Measurements from ENCODE around the gene MAP3K7CL. TPM values are rescaled to one million over a fixed set of nuclear protein-coding genes. Genes with fewer than 3 reads are reported as not detected.

The MAP3K7CL gene
- total and polyA plus RNA-seq, 4 donors: 1.4 to 3.5 (median 3.1) TPM

DNA sequence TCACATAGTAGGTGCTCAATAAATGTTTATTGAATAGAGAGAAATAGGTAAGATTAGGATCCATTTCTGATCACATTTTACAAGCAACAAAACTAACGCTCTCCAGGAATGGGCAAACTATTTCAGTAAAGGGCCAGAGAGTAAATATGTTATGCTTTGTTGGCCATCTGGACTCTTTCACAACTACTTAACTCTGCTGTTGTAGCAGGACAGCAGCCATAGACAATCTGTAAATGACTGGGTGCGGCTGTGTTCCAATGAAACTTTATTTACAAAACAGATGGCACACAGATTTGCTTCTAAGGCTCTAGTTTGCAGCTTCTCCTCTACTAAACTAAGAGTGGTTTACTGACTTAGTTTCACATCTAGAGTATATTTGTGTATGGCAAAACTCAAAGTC lies 85.3 kb downstream of the MAP3K7CL start:
- Histone ChIP-seq H3K4me1 (ENCODE audit: control insufficient read depth in 4 of 4, insufficient read depth in 4 of 4, low read length in 3 of 4) (peaks cover 0 to 2% (median 1%) of the 10 kb centered on the region in 4 donors), H3K27ac (ENCODE audit: low read depth in 1 of 2, low read length in 2 of 2) (peak overlapping the region in 1 of 2 donors; percentile 39), H3K9ac (ENCODE audit: low read depth in 1 of 2, low read length in 2 of 2) (no peak overlapping the region), H3K36me3 (ENCODE audit: control insufficient read depth in 4 of 4, insufficient read depth in 3 of 4, low read depth in 1 of 4, low read length in 3 of 4) (no peaks in the 10 kb centered on the region), H3K27me3 (ENCODE audit: control insufficient read depth in 4 of 4, insufficient read depth in 4 of 4, low read length in 3 of 4) (no peaks in the 10 kb centered on the region), H3K4me3 (ENCODE audit: low read depth in 1 of 3, low read length in 3 of 3) (no peak overlapping the region), H3K9me3 (ENCODE audit: control insufficient read depth in 4 of 4, low read length in 3 of 4) (no peaks in the 10 kb centered on the region)
- WGBS: 30% methylated on average over 2 of the region's 2 CpGs
- DNase-seq (ENCODE audit: low spot score): no peak
- TF ChIP-seq HNF4A (conservative IDR thresholded peaks at IDR 0.05): peak; percentile 81 to 84
- TF ChIP-seq TAF1 (conservative IDR thresholded peaks at IDR 0.05): no peak
- TF ChIP-seq FOXA1 (IDR thresholded peaks at IDR 0.05): peak; percentile 84
- TF ChIP-seq YY1 (IDR thresholded peaks at IDR 0.05): peak; percentile 84
- TF ChIP-seq FOXA2 (IDR thresholded peaks at IDR 0.05): peak; percentile 86
- TF ChIP-seq SP1 (IDR thresholded peaks at IDR 0.05): peak; percentile 60
- peak; percentile 33 for TF ChIP-seq ZBTB33 (IDR thresholded peaks at IDR 0.05)
- peak; percentile 45 to 63 for TF ChIP-seq RAD21 (IDR thresholded peaks at IDR 0.05)
- peak in 1 of 2 donors; percentile 64 for TF ChIP-seq JUND (IDR thresholded peaks at IDR 0.05)
- TF ChIP-seq, protein P1, sequence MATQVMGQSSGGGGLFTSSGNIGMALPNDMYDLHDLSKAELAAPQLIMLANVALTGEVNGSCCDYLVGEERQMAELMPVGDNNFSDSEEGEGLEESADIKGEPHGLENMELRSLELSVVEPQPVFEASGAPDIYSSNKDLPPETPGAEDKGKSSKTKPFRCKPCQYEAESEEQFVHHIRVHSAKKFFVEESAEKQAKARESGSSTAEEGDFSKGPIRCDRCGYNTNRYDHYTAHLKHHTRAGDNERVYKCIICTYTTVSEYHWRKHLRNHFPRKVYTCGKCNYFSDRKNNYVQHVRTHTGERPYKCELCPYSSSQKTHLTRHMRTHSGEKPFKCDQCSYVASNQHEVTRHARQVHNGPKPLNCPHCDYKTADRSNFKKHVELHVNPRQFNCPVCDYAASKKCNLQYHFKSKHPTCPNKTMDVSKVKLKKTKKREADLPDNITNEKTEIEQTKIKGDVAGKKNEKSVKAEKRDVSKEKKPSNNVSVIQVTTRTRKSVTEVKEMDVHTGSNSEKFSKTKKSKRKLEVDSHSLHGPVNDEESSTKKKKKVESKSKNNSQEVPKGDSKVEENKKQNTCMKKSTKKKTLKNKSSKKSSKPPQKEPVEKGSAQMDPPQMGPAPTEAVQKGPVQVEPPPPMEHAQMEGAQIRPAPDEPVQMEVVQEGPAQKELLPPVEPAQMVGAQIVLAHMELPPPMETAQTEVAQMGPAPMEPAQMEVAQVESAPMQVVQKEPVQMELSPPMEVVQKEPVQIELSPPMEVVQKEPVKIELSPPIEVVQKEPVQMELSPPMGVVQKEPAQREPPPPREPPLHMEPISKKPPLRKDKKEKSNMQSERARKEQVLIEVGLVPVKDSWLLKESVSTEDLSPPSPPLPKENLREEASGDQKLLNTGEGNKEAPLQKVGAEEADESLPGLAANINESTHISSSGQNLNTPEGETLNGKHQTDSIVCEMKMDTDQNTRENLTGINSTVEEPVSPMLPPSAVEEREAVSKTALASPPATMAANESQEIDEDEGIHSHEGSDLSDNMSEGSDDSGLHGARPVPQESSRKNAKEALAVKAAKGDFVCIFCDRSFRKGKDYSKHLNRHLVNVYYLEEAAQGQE (IDR thresholded peaks at IDR 0.05): peak; percentile 38
- TF ChIP-seq, protein P2, sequence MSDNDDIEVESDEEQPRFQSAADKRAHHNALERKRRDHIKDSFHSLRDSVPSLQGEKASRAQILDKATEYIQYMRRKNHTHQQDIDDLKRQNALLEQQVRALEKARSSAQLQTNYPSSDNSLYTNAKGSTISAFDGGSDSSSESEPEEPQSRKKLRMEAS (IDR thresholded peaks at IDR 0.05): no peak
- TF ChIP-seq RXRA (IDR thresholded peaks at IDR 0.05): peak in 1 of 2 donors; percentile 64
- no peak for TF ChIP-seq GABPA (IDR thresholded peaks at IDR 0.05 in 1 of 2, conservative IDR thresholded peaks at IDR 0.05 in 1 of 2)

GRCh38 chr21:29217818-29218291 lies 87.4 kb downstream of the MAP3K7CL start:
- no peak overlapping the region for H3K4me3 ChIP-seq (ENCODE audit: low read depth in 1 of 3, low read length in 3 of 3)
- 79% methylated on average over 4 of the region's 4 CpGs for WGBS
- no peak overlapping the region for H3K27ac ChIP-seq (ENCODE audit: low read depth in 1 of 2, low read length in 2 of 2)
- no peak for TF ChIP-seq HNF4A (conservative IDR thresholded peaks at IDR 0.05)
- no peak for TF ChIP-seq RAD21 (IDR thresholded peaks at IDR 0.05)
- TF ChIP-seq ZBTB33 (IDR thresholded peaks at IDR 0.05): no peak
- TF ChIP-seq, protein P2 (IDR thresholded peaks at IDR 0.05): no peak
- TF ChIP-seq JUND (IDR thresholded peaks at IDR 0.05): peak in 1 of 2 donors; percentile 13
- no peak for TF ChIP-seq SP1 (IDR thresholded peaks at IDR 0.05)
- no peak overlapping the region for H3K9ac ChIP-seq (ENCODE audit: low read depth in 1 of 2, low read length in 2 of 2)
- H3K36me3 ChIP-seq (ENCODE audit: control insufficient read depth in 4 of 4, insufficient read depth in 3 of 4, low read depth in 1 of 4, low read length in 3 of 4): no peaks in the 10 kb centered on the region
- no peaks in the 10 kb centered on the region for H3K27me3 ChIP-seq (ENCODE audit: control insufficient read depth in 4 of 4, insufficient read depth in 4 of 4, low read length in 3 of 4)
- H3K4me1 ChIP-seq (ENCODE audit: control insufficient read depth in 4 of 4, insufficient read depth in 4 of 4, low read length in 3 of 4): peaks cover 0 to 2% (median 1%) of the 10 kb centered on the region in 4 donors
- H3K9me3 ChIP-seq (ENCODE audit: control insufficient read depth in 4 of 4, low read length in 3 of 4): no peaks in the 10 kb centered on the region
- DNase-seq (ENCODE audit: low spot score): no peak
